HepG2 (cell line): ENCODE data around the gene IMMP1L. TPM values are rescaled to one million over a fixed set of nuclear protein-coding genes. Genes with fewer than 3 reads are reported as not detected.

Source experiments
- ATAC-seq: fragments of 200-7000 bp; cut with Tn5 transposase; 3 replicates; pipeline ENCODE4 v1.9.1; 2020; ENCODE audit warnings: mild to moderate bottlenecking, moderate library complexity
- BruUV-seq: library from RNA; stranded (reverse); fragments of 400-500 nt; replicated peaks from 2 replicates; lab custom pipeline; 2021; lab: Mats Ljungman, UMichigan
- CTCF ChIA-PET: fragments of 300-600 bp; formaldehyde crosslinking; extraction: SDS; loops from one replicate; lab custom pipeline; 2021; ENCODE audit warnings: low total read pairs, inconsistent platforms, low intra/inter-chr PET ratio; lab: Yijun Ruan, JAX
- POLR2A ChIA-PET: fragments of 350-600 bp; sonication (Branson Sonifier 250); formaldehyde crosslinking; loops from one replicate; lab custom pipeline; 2020; ENCODE audit warnings: antibody characterized with exemption, inconsistent platforms; lab: Yijun Ruan, JAX
- DNase-seq: peaks from one replicate; pipeline ENCODE4 v3.0.0-alpha.2; 2015; ENCODE audit warnings: low spot score
- FAIRE-seq: peaks from 3 replicates; lab custom pipeline; 2011; peaks lifted over from hg19 to GRCh38; lab: Jason Lieb, UNC
- H2AFZ ChIP-seq: one replicate; pipeline ENCODE4 v1.6.1; 2011; ENCODE audit warnings: low read length, inconsistent platforms
- H3K27ac ChIP-seq: fragments of 300-600 bp; 3 replicates; pipeline ENCODE4 v1.8.0; 2011; ENCODE audit warnings: mixed run types, mild to moderate bottlenecking, mixed read lengths, low read length, inconsistent platforms; ENCODE audit not compliant: insufficient read depth; ENCODE audit errors: extremely low read length
- H3K27me3 ChIP-seq, 2 experiments: fragments of 200-600 bp in 1 of 2; 2 replicates in 1 of 2; 3 replicates in 1 of 2; pipeline versions ENCODE4 v1.6.0 to v1.8.0; 2011; ENCODE audit warnings: low read length in 2 of 2, mild to moderate bottlenecking in 2 of 2, moderate library complexity in 2 of 2, inconsistent platforms in 1 of 2; ENCODE audit not compliant: insufficient read depth in 2 of 2, control insufficient read depth in 1 of 2
- H3K36me3 ChIP-seq, 2 experiments: fragments of 200-600 bp in 1 of 2; replicated peaks in 1 of 2; 2 replicates in 1 of 2; 3 replicates in 1 of 2; pipeline versions ENCODE4 v1.5.1 to v1.8.0; 2011; ENCODE audit warnings: low read length in 2 of 2, inconsistent platforms in 1 of 2; ENCODE audit not compliant: insufficient read depth in 2 of 2, control insufficient read depth in 1 of 2
- H3K4me1 ChIP-seq: 2 replicates; pipeline ENCODE4 v1.5.1; 2012; ENCODE audit warnings: low read length, inconsistent platforms; ENCODE audit not compliant: insufficient read depth
- H3K4me2 ChIP-seq: 2 replicates; pipeline ENCODE4 v1.6.0; 2011; ENCODE audit warnings: low read depth, low read length, inconsistent platforms
- H3K4me3 ChIP-seq, 3 experiments: fragments of 200-600 bp in 1 of 3; sonication (generic), shearing (Covaris generic) in 1 of 3; replicated peaks in 1 of 3; 2 replicates each; pipeline ENCODE4 v1.5.1; 2011 to 2016; ENCODE audit warnings: low read length in 3 of 3, inconsistent platforms in 2 of 3, low read depth in 2 of 3, mild to moderate bottlenecking in 2 of 3, control low read depth in 1 of 3, mixed read lengths in 1 of 3; ENCODE audit not compliant: insufficient read depth in 1 of 3
- H3K79me2 ChIP-seq: one replicate; pipeline ENCODE4 v1.6.1; 2011; ENCODE audit warnings: low read length, inconsistent platforms; ENCODE audit not compliant: insufficient read depth
- H3K9ac ChIP-seq: 2 replicates; pipeline ENCODE4 v1.6.0; 2011; ENCODE audit warnings: mild to moderate bottlenecking, low read depth, low read length, inconsistent platforms; ENCODE audit not compliant: insufficient read depth
- H3K9me3 ChIP-seq: 2 replicates; pipeline ENCODE4 v1.5.1; 2012; ENCODE audit warnings: mild to moderate bottlenecking, low read length
- H4K20me1 ChIP-seq: 2 replicates; pipeline ENCODE4 v1.6.0; 2011; ENCODE audit warnings: inconsistent platforms, mild to moderate bottlenecking, low read length, moderate library complexity; ENCODE audit not compliant: insufficient read depth
- DMAP1 ChIP-seq: IDR thresholded peaks from 2 replicates; pipeline ENCODE4 v1.6.1; 2016
- EHMT2 ChIP-seq: fragments of 200-600 bp; sonication (generic); IDR thresholded peaks from 2 replicates; pipeline ENCODE4 v1.7.0; 2017; ENCODE audit warnings: antibody characterized with exemption, low read depth, low read length, borderline replicate concordance
- FOSL2 ChIP-seq: sonication (generic); formaldehyde crosslinking; IDR thresholded peaks from 2 replicates; pipeline ENCODE4 v1.4.0; 2020; ENCODE audit warnings: missing genetic modification reagents
- GATA4 ChIP-seq: sonication (generic); IDR thresholded peaks from 2 replicates; pipeline ENCODE4 v1.6.1; 2016; ENCODE audit warnings: antibody characterized with exemption, low read depth, borderline replicate concordance
- GFI1 ChIP-seq: sonication (generic); formaldehyde crosslinking; IDR thresholded peaks from 2 replicates; pipeline ENCODE4 v1.5.0; 2020; ENCODE audit warnings: missing genetic modification reagents, mild to moderate bottlenecking, borderline replicate concordance
- JUN ChIP-seq: sonication (generic); formaldehyde crosslinking; IDR thresholded peaks from 2 replicates; pipeline ENCODE4 v1.4.0; 2020; ENCODE audit warnings: mild to moderate bottlenecking, missing genetic modification reagents
- REL ChIP-seq: sonication (generic); formaldehyde crosslinking; conservative IDR thresholded peaks from 2 replicates; pipeline ENCODE4 v1.8.0; 2022; ENCODE audit warnings: mild to moderate bottlenecking, missing genetic modification reagents, moderate library complexity
- RFXANK ChIP-seq: IDR thresholded peaks from 2 replicates; pipeline ENCODE4 v1.6.1; 2016
- ZC3H13 ChIP-seq: sonication (generic); formaldehyde crosslinking; IDR thresholded peaks from 2 replicates; pipeline ENCODE4 v1.8.1; 2023; ENCODE audit warnings: mild to moderate bottlenecking, missing genetic modification reagents, moderate library complexity
- ZFY ChIP-seq: sonication (generic); formaldehyde crosslinking; IDR thresholded peaks from 2 replicates; pipeline ENCODE4 v1.4.0; 2020; ENCODE audit warnings: missing genetic modification reagents
- ZNF253 ChIP-seq: sonication (generic); formaldehyde crosslinking; IDR thresholded peaks from 2 replicates; pipeline ENCODE4 v1.8.0; 2022; ENCODE audit warnings: mild to moderate bottlenecking, missing genetic modification reagents, borderline replicate concordance
- ZNF724P ChIP-seq: sonication (generic); formaldehyde crosslinking; IDR thresholded peaks from 2 replicates; pipeline ENCODE4 v1.8.0; 2022; ENCODE audit warnings: missing genetic modification reagents, borderline replicate concordance
- WGBS: methylation state at CpG from one replicate; pipeline ENCODE4 v1.1.6; 2017; ENCODE audit warnings: low lambda C conversion rate; 5-methylcytosine and 5-hydroxymethylcytosine counted together
- in situ Hi-C: cut with HindIII; loops from 2 replicates; pipeline ENCODE4 v1.10.0; 2017; ENCODE audit warnings: low pct_unique_long_range_greater_than_20kb; ENCODE audit not compliant: extremely low pct_ligation_motif_present
- intact Hi-C: fragments of 100-400 bp; cut with micrococcal nuclease; formaldehyde crosslinking; loops from one replicate; pipeline ENCODE4 v1.10.0; 2022; ENCODE audit not compliant: unreplicated experiment
- polyA plus RNA-seq, 8 experiments: library from polyadenylated mRNA; depleted of rRNA in 3 of 8; stranded (reverse) in 7 of 8; unstranded in 1 of 8; fragments of >200 nt; fragmentation: Illumina TruSeq in 4 of 8; extraction: Trizol in 4 of 8; gene quantifications; 2 replicates each; pipeline versions ENCODE4 v1.2.1 to v1.2.3, GENCODE V29; 2011 to 2016; ENCODE audit warnings: low read depth in 4 of 8, missing spikeins in 1 of 8, mixed read lengths in 1 of 8; ENCODE audit not compliant: insufficient read depth in 1 of 8
- total RNA-seq, 5 experiments: library from RNA; depleted of rRNA; stranded (reverse); fragments of >200 nt; fragmentation: Illumina TruSeq; extraction: Trizol; gene quantifications; 2 replicates each; pipeline ENCODE4 v1.2.3, GENCODE V29; 2016; ENCODE audit warnings: low read depth in 1 of 5

The IMMP1L gene
- total and polyA plus RNA-seq, 2 of the 13 experiments (the other 11 are each of a cell fraction or from before 2014, with no cell fraction given): 42.4 to 57.9 TPM

GRCh38 chr11:31417357-31417756 is 92.1 kb downstream of the IMMP1L start:
- H3K4me1 ChIP-seq: no peaks in the 10 kb centered on the region
- CTCF ChIA-PET: no interaction called here
- H3K27me3 ChIP-seq: no peaks in the 10 kb centered on the region
- no peaks in the 10 kb centered on the region for H4K20me1 ChIP-seq
- H3K79me2 ChIP-seq: no peaks in the 10 kb centered on the region
- in situ Hi-C loops (no loop called here), intact Hi-C loops (no loop called here)
- POLR2A ChIA-PET: no interaction called here
- no peak overlapping the region for H2AFZ ChIP-seq
- no peaks in the 10 kb centered on the region for H3K9me3 ChIP-seq
- FAIRE-seq (no peak), ATAC-seq (no peak), DNase-seq (no peak)
- no peak overlapping the region for H3K4me2 ChIP-seq
- no peak overlapping the region for H3K4me3 ChIP-seq
- H3K36me3 ChIP-seq: peaks cover 0 to 4% of the 10 kb centered on the region in 2 experiments; a peak in 1 of 5 replicates
- BruUV-seq: no TSS peak
- H3K9ac ChIP-seq: no peak overlapping the region
- 94% methylated on average over 1 of the region's 1 CpG for WGBS
- TF ChIP-seq ZNF253 (CRISPR knock-in tag) (no peak), RFXANK (CRISPR knock-in tag) (no peak), EHMT2 (no peak), ZFY (CRISPR knock-in tag) (no peak), ZC3H13 (CRISPR knock-in tag) (no peak), GFI1 (CRISPR knock-in tag) (no peak), REL (CRISPR knock-in tag) (no peak), DMAP1 (CRISPR knock-in tag) (no peak), JUN (CRISPR knock-in tag) (no peak), FOSL2 (CRISPR knock-in tag) (no peak), ZNF724P (CRISPR knock-in tag) (no peak), GATA4 (no peak)
- H3K27ac ChIP-seq: no peak overlapping the region
